ENCODE results near the gene PAQR8. TPM values are rescaled to one million over a fixed set of nuclear protein-coding genes. Genes with fewer than 3 reads are reported as not detected.

Gene PAQR8
- polyA plus RNA-seq, 1 donor from 2014 or later, result 1.8 TPM

GRCh38 chr6:52365317-52365716 lies 3.4 kb downstream of the PAQR8 start:
- no peak overlapping the region for H2AFZ ChIP-seq (ENCODE audit: low read depth, low read length)
- H3K9ac ChIP-seq (ENCODE audit: low read length), result no peak overlapping the region
- no peak overlapping the region for H3K27ac ChIP-seq (ENCODE audit: low read length)
- no peaks in the 10 kb centered on the region for H3K9me3 ChIP-seq (ENCODE audit: low read length)
- H4K20me1 ChIP-seq (ENCODE audit: insufficient read depth), result no peaks in the 10 kb centered on the region
- TF ChIP-seq POLR2AphosphoS5 (IDR thresholded peaks at IDR 0.05) (no peak), EP300 (conservative IDR thresholded peaks at IDR 0.05; ENCODE audit: poor library complexity, severe bottlenecking) (no peak), TAF1 (IDR thresholded peaks at IDR 0.05; ENCODE audit: low read depth) (no peak), REST (IDR thresholded peaks at IDR 0.05; ENCODE audit: borderline replicate concordance) (no peak), MXI1 (conservative IDR thresholded peaks at IDR 0.05; ENCODE audit: poor library complexity, severe bottlenecking) (no peak), SMC3 (conservative IDR thresholded peaks at IDR 0.05; ENCODE audit: poor library complexity) (no peak), EZH2 (IDR thresholded peaks at IDR 0.05; ENCODE audit: borderline replicate concordance, insufficient read depth, low read length, poor library complexity, severe bottlenecking) (no peak), CTCF (IDR thresholded peaks at IDR 0.05; ENCODE audit: poor library complexity, severe bottlenecking) (no peak), RAD21 (conservative IDR thresholded peaks at IDR 0.05) (no peak)
- H3K4me3 ChIP-seq (ENCODE audit: low read length), result no peak overlapping the region
- peaks cover 14% of the 10 kb centered on the region for H3K27me3 ChIP-seq (ENCODE audit: insufficient read depth, low read depth, low read length)
- no peaks in the 10 kb centered on the region for H3K9me2 ChIP-seq (ENCODE audit: insufficient read depth, low read length)
- H3K36me3 ChIP-seq (ENCODE audit: insufficient read depth, low read length), result no peaks in the 10 kb centered on the region
- no peaks in the 10 kb centered on the region for H3F3A ChIP-seq (ENCODE audit: insufficient read depth, low read length, poor library complexity, severe bottlenecking)
- no peak overlapping the region for H3K4me2 ChIP-seq (ENCODE audit: low read length)
- H3K79me2 ChIP-seq (replicated peaks; ENCODE audit: insufficient read depth, low read length), result no peaks in the 10 kb centered on the region

GRCh38 chr6:52365866-52366540 lies 4.1 kb downstream of the PAQR8 start:
- H3K27ac ChIP-seq (ENCODE audit: low read length), result no peak overlapping the region
- no peak overlapping the region for H3K9ac ChIP-seq (ENCODE audit: low read length)
- no peaks in the 10 kb centered on the region for H4K20me1 ChIP-seq (ENCODE audit: insufficient read depth)
- H2AFZ ChIP-seq (ENCODE audit: low read depth, low read length), result no peak overlapping the region
- H3F3A ChIP-seq (ENCODE audit: insufficient read depth, low read length, poor library complexity, severe bottlenecking), result no peaks in the 10 kb centered on the region
- no peaks in the 10 kb centered on the region for H3K9me3 ChIP-seq (ENCODE audit: low read length)
- no peaks in the 10 kb centered on the region for H3K9me2 ChIP-seq (ENCODE audit: insufficient read depth, low read length)
- no peak overlapping the region for H3K4me3 ChIP-seq (ENCODE audit: low read length)
- H3K4me2 ChIP-seq (ENCODE audit: low read length), result no peak overlapping the region
- H3K79me2 ChIP-seq (replicated peaks; ENCODE audit: insufficient read depth, low read length), result no peaks in the 10 kb centered on the region
- no peak for TF ChIP-seq POLR2AphosphoS5 (IDR thresholded peaks at IDR 0.05)
- no peak for TF ChIP-seq EZH2 (IDR thresholded peaks at IDR 0.05; ENCODE audit: borderline replicate concordance, insufficient read depth, low read length, poor library complexity, severe bottlenecking)
- TF ChIP-seq MXI1 (conservative IDR thresholded peaks at IDR 0.05; ENCODE audit: poor library complexity, severe bottlenecking), result no peak
- no peak for TF ChIP-seq EP300 (conservative IDR thresholded peaks at IDR 0.05; ENCODE audit: poor library complexity, severe bottlenecking)
- no peak for TF ChIP-seq TAF1 (IDR thresholded peaks at IDR 0.05; ENCODE audit: low read depth)
- no peak for TF ChIP-seq SMC3 (conservative IDR thresholded peaks at IDR 0.05; ENCODE audit: poor library complexity)
- no peak for TF ChIP-seq REST (IDR thresholded peaks at IDR 0.05; ENCODE audit: borderline replicate concordance)
- no peak for TF ChIP-seq RAD21 (conservative IDR thresholded peaks at IDR 0.05)
- no peak for TF ChIP-seq CTCF (IDR thresholded peaks at IDR 0.05; ENCODE audit: poor library complexity, severe bottlenecking)
- peaks cover 14% of the 10 kb centered on the region for H3K27me3 ChIP-seq (ENCODE audit: insufficient read depth, low read depth, low read length)
- H3K36me3 ChIP-seq (ENCODE audit: insufficient read depth, low read length), result no peaks in the 10 kb centered on the region
